Parathyroid adenoma (tissue), 2 donors: ENCODE results near the gene ITCH.
"Not testable (repeated sequence)": the region's sequence is repeated elsewhere in the genome, so short reads cannot be mapped to it uniquely, and the experiment has no call there.

Experiments used
- H2AFZ ChIP-seq: fragments of 300-600 bp; sonication (generic); one replicate; pipeline ENCODE4 v1.7.0; 2017; ENCODE audit warnings: antibody characterized with exemption, mild to moderate bottlenecking
- H3K27ac ChIP-seq: fragments of 300-600 bp; sonication (generic); one replicate; pipeline ENCODE4 v1.7.0; 2017
- H3K27me3 ChIP-seq: fragments of 300-600 bp; sonication (generic); one replicate; pipeline ENCODE4 v1.7.0; 2017; ENCODE audit warnings: low read length; ENCODE audit not compliant: control insufficient read depth, insufficient read depth
- H3K36me3 ChIP-seq: fragments of 300-600 bp; sonication (generic); one replicate; pipeline ENCODE4 v1.7.0; 2017; ENCODE audit warnings: low read length; ENCODE audit not compliant: control insufficient read depth, insufficient read depth
- H3K4me1 ChIP-seq: fragments of 300-600 bp; sonication (generic); one replicate; pipeline ENCODE4 v1.7.0; 2017; ENCODE audit warnings: control low read depth
- H3K4me2 ChIP-seq: fragments of 300-600 bp; sonication (generic); one replicate; pipeline ENCODE4 v1.7.0; 2017; ENCODE audit warnings: low read length
- H3K4me3 ChIP-seq: fragments of 300-600 bp; sonication (generic); one replicate; pipeline ENCODE4 v1.7.0; 2017; ENCODE audit warnings: low read depth, low read length
- H3K79me2 ChIP-seq: fragments of 300-600 bp; sonication (generic); one replicate; pipeline ENCODE4 v1.7.0; 2017; ENCODE audit warnings: control low read depth
- H3K9ac ChIP-seq: fragments of 300-600 bp; sonication (generic); one replicate; pipeline ENCODE4 v1.7.0; 2017; ENCODE audit warnings: mild to moderate bottlenecking
- H3K9me3 ChIP-seq: fragments of 300-600 bp; sonication (generic); one replicate; pipeline ENCODE4 v1.7.0; 2017; ENCODE audit warnings: low read length; ENCODE audit not compliant: control insufficient read depth
- CTCF ChIP-seq: fragments of 300-600 bp; sonication (generic); IDR thresholded peaks from one replicate; pipeline ENCODE4 v1.7.0; 2017; ENCODE audit warnings: antibody characterized with exemption, mild to moderate bottlenecking
- donor health status: primary hyperparathyroidism.

ITCH gene

DNA sequence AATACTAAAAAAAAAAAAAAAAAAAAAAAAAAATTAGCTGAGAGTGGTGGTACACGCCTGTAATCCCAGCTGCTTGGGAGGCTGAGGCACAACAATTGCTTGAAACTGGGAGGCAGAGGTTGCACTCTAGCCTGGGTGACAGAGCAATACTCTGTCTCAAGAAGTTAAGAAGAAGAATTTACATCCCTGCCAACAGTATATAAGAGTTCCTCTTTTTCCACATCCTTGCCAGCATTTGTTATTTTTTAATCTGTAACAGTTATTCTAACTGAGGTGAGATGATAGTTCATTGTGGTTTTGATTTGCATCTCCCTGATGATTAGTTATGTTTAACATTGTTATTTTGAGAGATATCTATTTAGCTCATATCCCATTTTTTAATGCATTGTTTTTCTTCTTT lies 132.8 kb downstream of the ITCH start:
- no peaks in the 10 kb centered on the region for H3K36me3 ChIP-seq
- H3K9ac ChIP-seq = no peak overlapping the region
- no peaks in the 10 kb centered on the region for H3K9me3 ChIP-seq
- no peaks in the 10 kb centered on the region for H3K27me3 ChIP-seq
- no peak overlapping the region for H3K4me3 ChIP-seq
- no peak overlapping the region for H3K4me2 ChIP-seq
- no peak for TF ChIP-seq CTCF
- no peaks in the 10 kb centered on the region for H3K4me1 ChIP-seq
- H2AFZ ChIP-seq = no peak overlapping the region
- H3K79me2 ChIP-seq = no peaks in the 10 kb centered on the region
- H3K27ac ChIP-seq = no peak overlapping the region

- H3K9ac ChIP-seq, H3K36me3 ChIP-seq, H2AFZ ChIP-seq, H3K4me2 ChIP-seq, H3K79me2 ChIP-seq, H3K4me3 ChIP-seq, H3K27ac ChIP-seq, H3K9me3 ChIP-seq, H3K27me3 ChIP-seq, H3K4me1 ChIP-seq: not testable (repeated sequence)
These were observed 134.5 kb downstream of the ITCH start for GRCh38 chr20:34497596-34497995.

DNA sequence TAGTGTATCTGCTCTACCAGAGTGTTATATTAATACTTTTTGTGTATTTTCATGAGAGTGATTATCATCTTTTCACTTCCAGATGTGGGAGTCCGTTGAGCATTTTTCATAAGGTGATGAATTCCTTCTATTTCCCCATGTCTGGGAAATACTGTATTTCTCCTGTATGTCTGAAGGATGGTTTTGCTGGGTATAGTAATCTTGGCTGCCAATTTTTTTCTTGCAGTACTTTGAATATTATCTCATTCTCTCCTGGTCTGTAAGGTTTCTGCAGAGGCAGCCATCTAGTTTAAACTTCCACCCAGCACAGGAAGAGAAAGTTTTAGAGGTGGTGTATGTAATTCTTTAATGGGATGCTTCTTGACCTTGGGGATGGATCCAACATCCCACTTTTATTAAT lies 137.8 kb downstream of the ITCH start:
- TF ChIP-seq CTCF = no peak
- no peaks in the 10 kb centered on the region for H3K4me1 ChIP-seq
- no peak overlapping the region for H2AFZ ChIP-seq
- no peak overlapping the region for H3K27ac ChIP-seq
- H3K27me3 ChIP-seq = no peaks in the 10 kb centered on the region
- no peak overlapping the region for H3K9ac ChIP-seq
- H3K79me2 ChIP-seq = peaks cover 2% of the 10 kb centered on the region
- no peak overlapping the region for H3K4me2 ChIP-seq
- no peaks in the 10 kb centered on the region for H3K36me3 ChIP-seq
- no peaks in the 10 kb centered on the region for H3K9me3 ChIP-seq
- H3K4me3 ChIP-seq = no peak overlapping the region

- peaks cover 2% of the 10 kb centered on the region for H3K79me2 ChIP-seq
- no peaks in the 10 kb centered on the region for H3K27me3 ChIP-seq
- no peak overlapping the region for H2AFZ ChIP-seq
- no peak overlapping the region for H3K27ac ChIP-seq
- no peak overlapping the region for H3K9ac ChIP-seq
- H3K36me3 ChIP-seq = no peaks in the 10 kb centered on the region
- no peak overlapping the region for H3K4me3 ChIP-seq
- H3K9me3 ChIP-seq = no peaks in the 10 kb centered on the region
- H3K4me2 ChIP-seq = no peak overlapping the region
- TF ChIP-seq CTCF = no peak
- H3K4me1 ChIP-seq = no peaks in the 10 kb centered on the region
These were observed 143.4 kb downstream of the ITCH start for GRCh38 chr20:34506480-34506879.

DNA sequence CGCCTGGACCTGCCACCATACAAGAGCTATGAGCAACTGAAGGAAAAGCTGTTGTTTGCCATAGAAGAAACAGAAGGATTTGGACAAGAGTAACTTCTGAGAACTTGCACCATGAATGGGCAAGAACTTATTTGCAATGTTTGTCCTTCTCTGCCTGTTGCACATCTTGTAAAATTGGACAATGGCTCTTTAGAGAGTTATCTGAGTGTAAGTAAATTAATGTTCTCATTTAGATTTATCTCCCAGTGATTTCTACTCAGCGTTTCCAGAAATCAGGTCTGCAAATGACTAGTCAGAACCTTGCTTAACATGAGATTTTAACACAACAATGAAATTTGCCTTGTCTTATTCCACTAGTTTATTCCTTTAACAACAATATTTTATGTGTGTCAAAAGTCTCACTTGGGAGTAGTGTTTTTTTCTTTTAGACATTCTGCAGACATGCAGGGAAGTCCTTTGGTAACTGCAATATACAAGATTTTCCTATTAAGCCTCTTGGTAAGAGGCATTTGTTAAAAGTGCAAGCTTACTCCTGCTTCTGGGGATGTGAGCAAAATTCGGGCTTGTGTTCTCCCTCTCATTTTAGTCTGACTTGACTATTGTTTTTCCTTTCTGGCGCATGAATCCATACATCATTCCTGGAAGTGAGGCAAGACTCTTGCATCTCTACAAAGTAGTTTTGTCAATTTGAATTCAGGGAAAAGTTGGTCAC lies 144.8 kb downstream of the ITCH start:
- Histone ChIP-seq H3K9ac (no peak overlapping the region), H3K36me3 (no peaks in the 10 kb centered on the region), H3K4me2 (no peak overlapping the region), H3K9me3 (no peaks in the 10 kb centered on the region), H3K79me2 (no peaks in the 10 kb centered on the region), H3K27me3 (no peaks in the 10 kb centered on the region), H3K27ac (no peak overlapping the region), H3K4me1 (no peaks in the 10 kb centered on the region), H3K4me3 (no peak overlapping the region), H2AFZ (no peak overlapping the region)
- no peak for TF ChIP-seq CTCF
